Esophagus squamous epithelium (tissue), 5 donors: ENCODE measurements around the gene PECR. TPM values are rescaled to one million over a fixed set of nuclear protein-coding genes. Genes with fewer than 3 reads are reported as not detected.

Experiments used
- DNase-seq: peaks from one replicate; lab custom pipeline; 2025; lab: John Stamatoyannopoulos, UW
- H3K27ac ChIP-seq, 4 donors: fragments of 200-600 bp; sonication (generic); one replicate each; pipeline ENCODE4 v1.5.1; 2016 to 2019; ENCODE audit warnings: mild to moderate bottlenecking in 1 of 4
- H3K27me3 ChIP-seq, 4 donors: fragments of 200-600 bp; sonication (generic); 1 replicate in 3 of 4; 2 replicates in 1 of 4; pipeline versions ENCODE4 v1.5.1 to v1.6.0; 2017 to 2021; ENCODE audit warnings: antibody characterized with exemption in 1 of 4
- H3K36me3 ChIP-seq, 3 donors: fragments of 200-600 bp; sonication (generic); one replicate each; pipeline ENCODE4 v1.5.1; 2016 to 2019
- H3K4me1 ChIP-seq, 3 donors: fragments of 200-600 bp; sonication (generic); one replicate each; pipeline ENCODE4 v1.5.1; 2017 to 2019
- H3K4me3 ChIP-seq, 4 donors: fragments of 200-600 bp; sonication (generic); 1 replicate in 3 of 4; 2 replicates in 1 of 4; pipeline ENCODE4 v1.5.1; 2016 to 2019; ENCODE audit warnings: mild to moderate bottlenecking in 2 of 4, moderate library complexity in 1 of 4
- H3K9me3 ChIP-seq, 3 donors: fragments of 200-600 bp; sonication (generic); one replicate each; pipeline ENCODE4 v1.5.1; 2016 to 2019
- POLR2A ChIP-seq, 4 donors: fragments of 450-650 bp; IDR thresholded peaks; one replicate each; pipeline ENCODE4 v1.6.1; 2017; ENCODE audit warnings: antibody characterized with exemption in 4 of 4, mild to moderate bottlenecking in 4 of 4, moderate library complexity in 3 of 4
- WGBS, 2 donors: methylation state at CpG; one replicate each; pipeline ENCODE4 v1.1.5; 2018; 5-methylcytosine and 5-hydroxymethylcytosine counted together
- intact Hi-C: fragments of 100-400 bp; cut with DNase I; formaldehyde crosslinking; loops from one replicate; pipeline ENCODE4 v1.15.0; 2022
- total RNA-seq, 4 donors: library from RNA; depleted of rRNA; stranded (reverse); fragments of >200 nt; gene quantifications; one replicate each; pipeline ENCODE4 v1.1.0, GENCODE V29; 2016
- TF ChIP-seq, protein P1 (sequence below), 6 experiments: fragments of 450-650 bp in 4 of 6; fragments of 200-600 bp in 2 of 6; sonication (generic) in 2 of 6; IDR thresholded peaks; one replicate each; pipeline ENCODE4 v1.5.1; 2016 to 2019; ENCODE audit warnings: antibody characterized with exemption in 6 of 6, mild to moderate bottlenecking in 4 of 6, moderate library complexity in 4 of 6
- donor health status: DM: yes; HTN: yes; CAD: no.

PECR gene
- total RNA-seq, 4 donors from 2014 or later: 1.5 to 6.8 (median 5.1) TPM

DNA sequence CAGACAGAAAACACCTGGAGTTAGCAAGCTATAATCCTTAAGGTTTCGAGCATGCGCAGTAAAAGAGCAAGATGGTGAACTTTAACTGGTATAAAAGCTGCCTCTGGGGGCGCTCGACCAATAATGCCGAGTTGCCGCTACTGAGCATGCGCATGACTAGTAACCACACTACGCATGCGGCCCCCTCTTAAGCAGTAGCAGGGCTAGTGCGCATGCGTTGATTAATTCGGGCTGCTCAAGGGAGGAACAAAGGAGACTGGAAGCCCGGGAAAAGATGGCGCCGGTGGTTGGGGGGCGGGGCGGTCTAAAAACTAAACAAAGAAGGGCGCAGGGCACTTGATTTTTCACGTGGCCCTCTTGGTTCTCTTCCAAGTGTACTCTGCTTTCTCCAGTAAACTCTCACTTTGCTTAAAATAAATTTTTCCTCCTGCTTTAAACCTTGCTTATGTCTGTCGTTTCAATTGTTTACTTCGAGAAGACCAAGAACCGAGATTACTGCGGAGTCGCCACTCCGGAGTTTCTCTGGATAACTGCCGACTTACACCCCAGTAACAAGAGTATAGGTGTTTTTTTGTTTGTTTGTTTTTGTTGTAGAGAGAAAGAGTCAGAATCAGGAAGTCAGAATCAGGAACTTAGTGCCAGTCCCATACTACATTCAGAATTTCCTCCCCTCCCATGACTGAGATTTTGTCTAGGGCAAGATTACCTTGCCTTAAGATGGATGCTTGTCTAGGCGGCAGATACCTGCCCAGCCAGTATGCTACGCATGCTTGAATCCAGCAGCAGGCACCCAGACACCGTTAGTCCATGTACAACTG lies 33.3 kb upstream of the PECR start:
- peak overlapping the region; percentile 35 to 68 (median 58) for H3K4me3 ChIP-seq
- 5% methylated on average over 27 to 29 of the region's 29 CpGs for WGBS, 2 donors
- intact Hi-C loops: no loop called here
- peaks cover 14 to 82% (median 23%) of the 10 kb centered on the region in 3 donors for H3K4me1 ChIP-seq
- H3K27me3 ChIP-seq: no peaks in the 10 kb centered on the region
- H3K9me3 ChIP-seq: no peaks in the 10 kb centered on the region
- H3K36me3 ChIP-seq: peaks cover 0 to 85% (median 4%) of the 10 kb centered on the region in 3 donors
- peak; percentile 92 for DNase-seq
- TF ChIP-seq, protein P1, sequence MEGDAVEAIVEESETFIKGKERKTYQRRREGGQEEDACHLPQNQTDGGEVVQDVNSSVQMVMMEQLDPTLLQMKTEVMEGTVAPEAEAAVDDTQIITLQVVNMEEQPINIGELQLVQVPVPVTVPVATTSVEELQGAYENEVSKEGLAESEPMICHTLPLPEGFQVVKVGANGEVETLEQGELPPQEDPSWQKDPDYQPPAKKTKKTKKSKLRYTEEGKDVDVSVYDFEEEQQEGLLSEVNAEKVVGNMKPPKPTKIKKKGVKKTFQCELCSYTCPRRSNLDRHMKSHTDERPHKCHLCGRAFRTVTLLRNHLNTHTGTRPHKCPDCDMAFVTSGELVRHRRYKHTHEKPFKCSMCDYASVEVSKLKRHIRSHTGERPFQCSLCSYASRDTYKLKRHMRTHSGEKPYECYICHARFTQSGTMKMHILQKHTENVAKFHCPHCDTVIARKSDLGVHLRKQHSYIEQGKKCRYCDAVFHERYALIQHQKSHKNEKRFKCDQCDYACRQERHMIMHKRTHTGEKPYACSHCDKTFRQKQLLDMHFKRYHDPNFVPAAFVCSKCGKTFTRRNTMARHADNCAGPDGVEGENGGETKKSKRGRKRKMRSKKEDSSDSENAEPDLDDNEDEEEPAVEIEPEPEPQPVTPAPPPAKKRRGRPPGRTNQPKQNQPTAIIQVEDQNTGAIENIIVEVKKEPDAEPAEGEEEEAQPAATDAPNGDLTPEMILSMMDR (IDR thresholded peaks at IDR 0.05): peak; percentile 84 to 100 (median 92)
- TF ChIP-seq POLR2A (IDR thresholded peaks at IDR 0.05): peak in 2 of 4 donors; percentile 18 to 77
- H3K27ac ChIP-seq: peak overlapping the region; percentile 69 to 92 (median 80)

DNA sequence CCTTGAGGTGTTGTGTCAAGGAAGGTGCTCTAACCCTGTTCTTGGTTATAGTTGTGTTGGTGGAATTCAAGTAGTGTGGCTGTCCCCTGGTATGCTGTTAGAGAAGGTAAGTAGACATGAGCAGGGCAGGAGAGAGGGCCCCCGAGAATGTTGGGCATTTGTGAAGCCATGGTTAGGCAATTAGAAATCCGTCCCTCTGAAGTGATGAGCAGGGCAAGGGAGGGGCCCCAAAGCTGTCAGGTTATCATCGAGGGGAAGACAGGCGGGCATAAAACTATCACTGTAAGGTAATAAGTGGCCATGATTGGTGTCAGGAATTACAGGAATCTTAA lies 32.7 kb upstream of the PECR start:
- TF ChIP-seq, protein P1 (IDR thresholded peaks at IDR 0.05): no peak
- no peak for TF ChIP-seq POLR2A (IDR thresholded peaks at IDR 0.05)
- 35 to 40% methylated on average over 4 of the region's 4 CpGs for WGBS, 2 donors
- no peaks in the 10 kb centered on the region for H3K9me3 ChIP-seq
- intact Hi-C loops: no loop called here
- peak overlapping the region in 1 of 4 donors; percentile 68 for H3K4me3 ChIP-seq
- peaks cover 15 to 78% (median 23%) of the 10 kb centered on the region in 3 donors for H3K4me1 ChIP-seq
- H3K27ac ChIP-seq: peak overlapping the region; percentile 30 to 89 (median 62)
- H3K27me3 ChIP-seq: no peaks in the 10 kb centered on the region
- peaks cover 0 to 79% (median 2%) of the 10 kb centered on the region in 3 donors for H3K36me3 ChIP-seq
- DNase-seq: no peak

DNA sequence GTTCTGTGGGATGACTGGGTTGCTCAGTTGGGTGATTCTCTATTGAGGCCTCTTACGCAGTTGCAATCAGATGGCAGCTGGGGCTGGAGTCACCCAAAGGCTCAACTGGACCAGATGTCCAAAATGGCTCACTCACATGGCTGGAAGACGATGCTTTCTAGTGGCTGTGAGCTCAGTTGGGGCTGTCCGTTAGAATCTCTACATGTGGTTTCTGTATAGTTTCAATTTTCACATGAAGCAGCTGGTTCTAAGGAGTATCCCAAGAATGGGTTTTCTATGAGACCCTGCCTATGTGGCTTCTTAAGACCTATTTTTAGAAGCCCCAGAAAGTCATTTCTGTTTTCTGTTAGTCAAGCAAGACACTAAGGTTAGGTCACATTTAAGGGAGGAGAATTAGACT lies 32.0 kb upstream of the PECR start:
- no peaks in the 10 kb centered on the region for H3K27me3 ChIP-seq
- 60 to 75% methylated on average over 2 to 3 of the region's 3 CpGs for WGBS, 2 donors
- no peak overlapping the region for H3K27ac ChIP-seq
- H3K36me3 ChIP-seq: peaks cover 0 to 71% (median 0%) of the 10 kb centered on the region in 3 donors
- intact Hi-C loops: no loop called here
- peaks cover 15 to 78% (median 23%) of the 10 kb centered on the region in 3 donors for H3K4me1 ChIP-seq
- DNase-seq: no peak
- no peak overlapping the region for H3K4me3 ChIP-seq
- no peak for TF ChIP-seq POLR2A (IDR thresholded peaks at IDR 0.05)
- TF ChIP-seq, protein P1 (IDR thresholded peaks at IDR 0.05): no peak
- H3K9me3 ChIP-seq: no peaks in the 10 kb centered on the region

DNA sequence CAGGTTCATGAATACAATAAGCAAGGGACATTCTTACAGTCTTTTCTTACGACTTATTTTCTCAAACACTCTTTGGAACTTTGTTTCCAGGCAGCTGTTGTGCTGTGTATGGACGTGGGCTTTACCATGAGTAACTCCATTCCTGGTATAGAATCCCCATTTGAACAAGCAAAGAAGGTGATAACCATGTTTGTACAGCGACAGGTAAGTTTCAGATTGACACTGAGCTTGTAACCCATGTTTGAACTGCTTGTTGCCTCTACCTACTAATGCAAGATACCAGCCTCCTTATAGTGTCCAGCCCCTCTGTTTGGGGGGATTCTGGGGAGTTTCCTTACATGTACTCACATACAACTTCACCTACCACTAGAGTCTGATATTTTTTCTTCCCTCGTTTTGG lies 31.3 kb upstream of the PECR start:
- no peaks in the 10 kb centered on the region for H3K9me3 ChIP-seq
- no peak overlapping the region for H3K4me3 ChIP-seq
- peaks cover 0 to 65% (median 0%) of the 10 kb centered on the region in 3 donors for H3K36me3 ChIP-seq
- H3K27ac ChIP-seq: no peak overlapping the region
- H3K4me1 ChIP-seq: peaks cover 15 to 78% (median 29%) of the 10 kb centered on the region in 3 donors
- no peak for DNase-seq
- intact Hi-C loops: no loop called here
- TF ChIP-seq POLR2A (IDR thresholded peaks at IDR 0.05): no peak
- TF ChIP-seq, protein P1 (IDR thresholded peaks at IDR 0.05): no peak
- no peaks in the 10 kb centered on the region for H3K27me3 ChIP-seq
- WGBS, 2 donors: 53 to 64% methylated on average over 4 of the region's 4 CpGs

DNA sequence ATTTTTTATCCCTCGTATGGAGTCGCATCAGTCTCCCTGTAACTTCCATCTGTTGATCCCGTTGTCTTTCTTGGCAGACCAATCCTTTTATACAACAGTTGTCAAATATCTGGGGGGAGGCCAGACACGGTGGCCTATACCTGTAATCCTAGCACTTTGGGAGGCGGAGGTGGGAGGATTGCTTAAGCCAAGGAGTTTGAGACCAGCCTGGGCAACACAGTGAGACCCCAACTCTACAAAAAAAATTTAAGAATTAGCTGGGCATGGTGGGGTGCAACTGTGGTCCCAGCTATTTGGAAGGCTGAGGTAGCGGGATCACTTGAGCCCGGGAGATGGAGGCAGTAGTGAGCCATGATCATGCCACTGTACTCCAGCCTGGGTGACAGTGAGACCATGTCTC lies 29.5 kb upstream of the PECR start:
- Histone ChIP-seq H3K27me3 (no peaks in the 10 kb centered on the region), H3K36me3 (peaks cover 0 to 47% (median 0%) of the 10 kb centered on the region in 3 donors), H3K4me1 (peaks cover 15 to 68% (median 29%) of the 10 kb centered on the region in 3 donors), H3K4me3 (no peak overlapping the region), H3K27ac (peak overlapping the region in 1 of 4 donors; percentile 95), H3K9me3 (no peaks in the 10 kb centered on the region)
- intact Hi-C loops: no loop called here
- no peak for DNase-seq
- TF ChIP-seq, protein P1 (IDR thresholded peaks at IDR 0.05): no peak
- whole genome bisulfite sequencing, 2 donors: 69 to 71% methylated on average over 7 of the region's 7 CpGs
